Measurements from ENCODE around the gene SLC15A3.

The SLC15A3 gene

DNA sequence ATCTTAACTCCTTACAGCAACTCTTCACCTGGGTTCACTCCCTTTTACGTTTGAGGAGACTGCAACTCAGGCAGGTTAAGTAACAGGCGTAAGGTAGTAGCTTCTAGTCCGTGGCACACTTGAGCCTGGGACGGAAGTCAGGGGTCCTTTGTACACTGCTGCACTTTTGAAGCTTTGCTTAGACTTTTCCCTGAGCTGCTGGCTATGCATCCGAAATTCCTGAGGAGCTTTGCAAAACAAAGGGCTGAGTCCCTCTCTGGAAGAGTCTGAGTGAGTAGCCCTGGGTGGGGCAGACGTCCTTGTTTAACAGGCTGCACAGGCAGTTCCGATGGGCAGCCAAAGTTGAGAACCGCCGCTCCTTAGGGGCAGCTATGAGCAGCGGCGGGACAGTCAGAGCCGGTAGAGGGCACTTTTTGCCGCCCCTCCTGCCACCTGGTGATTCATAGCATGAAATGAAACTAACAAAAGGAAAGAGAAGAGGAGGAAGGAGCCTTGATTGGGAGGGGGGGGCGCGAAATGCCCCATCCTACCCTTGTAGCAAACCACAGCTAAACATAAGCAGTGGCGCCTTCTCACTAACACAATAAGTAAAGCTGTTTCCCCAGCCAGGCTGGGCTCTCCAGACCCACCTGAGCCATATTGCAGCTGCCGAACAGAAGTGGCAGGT is 36.6 kb downstream of the SLC15A3 start:
- Histone ChIP-seq H3K79me2 (ENCODE audit: insufficient read depth, low read length) (peaks cover 13% of the 10 kb centered on the region; the same call in 1 of the 2 replicates), H3K9me2 (ENCODE audit: low read depth, low read length) (no peaks in the 10 kb centered on the region)

DNA sequence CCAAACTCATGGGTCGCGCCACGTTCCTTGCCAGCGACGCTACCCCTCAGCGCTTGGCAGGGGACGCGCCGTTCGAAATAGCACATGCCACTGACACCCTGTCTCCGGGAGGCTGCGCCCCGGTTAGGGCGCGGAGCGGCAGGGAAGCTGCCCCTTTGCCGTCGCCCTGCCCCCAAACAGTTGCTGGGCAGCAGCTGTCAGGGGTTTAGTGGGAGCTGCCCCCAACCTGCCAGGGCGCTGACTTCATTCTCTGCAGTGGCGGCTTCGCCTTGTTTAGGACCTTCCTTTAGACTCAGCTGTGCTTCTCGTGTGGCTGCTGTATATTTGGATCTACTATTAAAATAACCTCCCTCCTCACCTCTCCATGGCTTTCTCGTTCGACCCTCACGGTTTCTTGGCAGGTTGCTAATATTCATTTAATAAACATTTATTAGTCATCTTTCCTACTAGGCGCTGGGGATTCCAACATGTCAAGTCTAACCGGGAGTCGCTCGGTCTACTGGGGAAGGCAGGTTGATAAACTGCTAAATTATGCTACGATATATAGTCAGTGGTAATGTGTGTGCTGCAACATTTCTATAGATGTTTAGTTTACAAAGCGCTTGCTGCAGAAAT is 37.2 kb downstream of the SLC15A3 start:
- Histone ChIP-seq H3F3A (ENCODE audit: insufficient read depth, low read length) (0 out of 2 replicates have a peak, but pooled peaks cover 3% of the 10 kb centered on the region), H3K4me2 (ENCODE audit: low read length) (peak overlapping the region; percentile 97), H3K9ac (ENCODE audit: low read length) (peak overlapping the region; percentile 72), H3K4me3 (ENCODE audit: low read depth, low read length, poor library complexity, severe bottlenecking) (peak overlapping the region; percentile 73), H3K9me3 (ENCODE audit: low read length) (no peaks in the 10 kb centered on the region), H3K4me1 (ENCODE audit: insufficient read depth, low read length, severe bottlenecking) (peaks cover 48% of the 10 kb centered on the region), H3K36me3 (ENCODE audit: insufficient read depth, low read length) (peaks cover 19% of the 10 kb centered on the region), H3K27ac (ENCODE audit: low read depth, low read length, poor library complexity, severe bottlenecking) (peak overlapping the region; percentile 76), H3K79me2 (ENCODE audit: insufficient read depth, low read length) (peaks cover 13% of the 10 kb centered on the region; the same call in 1 of the 2 replicates), H2AFZ (ENCODE audit: low read length) (no peak overlapping the region), H3K9me2 (ENCODE audit: low read depth, low read length) (no peaks in the 10 kb centered on the region), H4K20me1 (ENCODE audit: insufficient read depth, low read length) (no peaks in the 10 kb centered on the region), H3K27me3 (ENCODE audit: insufficient read depth, low read length) (no peaks in the 10 kb centered on the region)
- TF ChIP-seq CTCF (IDR thresholded peaks at IDR 0.05; ENCODE audit: low read length) = no peak
- no peak for TF ChIP-seq EZH2 (IDR thresholded peaks at IDR 0.05; ENCODE audit: borderline replicate concordance, low read length)

More for the DNA sequence above, 36.6 kb downstream of the SLC15A3 start:
- peak overlapping the region; percentile 76 for H3K27ac ChIP-seq (ENCODE audit: low read depth, low read length, poor library complexity, severe bottlenecking)
- peaks cover 43% of the 10 kb centered on the region for H3K4me1 ChIP-seq (ENCODE audit: insufficient read depth, low read length, severe bottlenecking)
- peak overlapping the region; percentile 73 for H3K4me3 ChIP-seq (ENCODE audit: low read depth, low read length, poor library complexity, severe bottlenecking)
- no peaks in the 10 kb centered on the region for H3K9me3 ChIP-seq (ENCODE audit: low read length)
- peak overlapping the region; percentile 72 for H3K9ac ChIP-seq (ENCODE audit: low read length)
- peak; percentile 63 for TF ChIP-seq CTCF (IDR thresholded peaks at IDR 0.05; ENCODE audit: low read length)
- no peak for TF ChIP-seq EZH2 (IDR thresholded peaks at IDR 0.05; ENCODE audit: borderline replicate concordance, low read length)
- 0 out of 2 replicates have a peak, but pooled peaks cover under 1% of the 10 kb centered on the region for H3F3A ChIP-seq (ENCODE audit: insufficient read depth, low read length)
- peaks cover 25% of the 10 kb centered on the region for H3K36me3 ChIP-seq (ENCODE audit: insufficient read depth, low read length)
- H4K20me1 ChIP-seq (ENCODE audit: insufficient read depth, low read length) = no peaks in the 10 kb centered on the region
- no peaks in the 10 kb centered on the region for H3K27me3 ChIP-seq (ENCODE audit: insufficient read depth, low read length)
- no peak overlapping the region for H2AFZ ChIP-seq (ENCODE audit: low read length)
- H3K4me2 ChIP-seq (ENCODE audit: low read length) = peak overlapping the region; percentile 97

GRCh38 chr11:60913793-60914632 is 38.0 kb downstream of the SLC15A3 start, which contains the start of gene TMEM109:
Gene TMEM109, plus strand, starts transcription at chr11:60914158. Its CDS starts 5,536 bp downstream, at chr11:60919694.
- H3K9me3 ChIP-seq (ENCODE audit: low read length) = no peaks in the 10 kb centered on the region
- peaks cover 13% of the 10 kb centered on the region; the same call in 1 of the 2 replicates for H3K79me2 ChIP-seq (ENCODE audit: insufficient read depth, low read length)
- peak within 1 kb of the TSS; percentile 72 for H3K9ac ChIP-seq (ENCODE audit: low read length)
- TF ChIP-seq CTCF (IDR thresholded peaks at IDR 0.05; ENCODE audit: low read length) = no peak
- H3K4me1 ChIP-seq (ENCODE audit: insufficient read depth, low read length, severe bottlenecking) = peaks cover 45% of the 10 kb centered on the region
- 0 out of 2 replicates have a peak, but pooled peaks cover 3% of the 10 kb centered on the region for H3F3A ChIP-seq (ENCODE audit: insufficient read depth, low read length)
- peak within 1 kb of the TSS; percentile 73 for H3K4me3 ChIP-seq (ENCODE audit: low read depth, low read length, poor library complexity, severe bottlenecking)
- peak within 1 kb of the TSS; percentile 76 for H3K27ac ChIP-seq (ENCODE audit: low read depth, low read length, poor library complexity, severe bottlenecking)
- H2AFZ ChIP-seq (ENCODE audit: low read length) = peak within 1 kb of the TSS; percentile 96
- H3K27me3 ChIP-seq (ENCODE audit: insufficient read depth, low read length) = no peaks in the 10 kb centered on the region
- no peaks in the 10 kb centered on the region for H3K9me2 ChIP-seq (ENCODE audit: low read depth, low read length)
- H3K4me2 ChIP-seq (ENCODE audit: low read length) = peak within 1 kb of the TSS; percentile 97
- H4K20me1 ChIP-seq (ENCODE audit: insufficient read depth, low read length) = no peaks in the 10 kb centered on the region
- H3K36me3 ChIP-seq (ENCODE audit: insufficient read depth, low read length) = peaks cover 12% of the 10 kb centered on the region
